Stimulated activated CD4-positive, alpha-beta T cell treated with anti-CD3 and anti-CD28 coated beads, Interleukin-2, amount 100 ng/mL, for 24 hours (primary cell): ENCODE measurements around the gene SYNE2.
"Not testable (repeated sequence)": the region's sequence is repeated elsewhere in the genome, so short reads cannot be mapped to it uniquely, and the experiment has no call there.

Experiments used
- DNase-seq, 2 donors: peaks; one replicate each; pipeline ENCODE4 v3.0.0-alpha.2; 2020

Gene SYNE2

DNA sequence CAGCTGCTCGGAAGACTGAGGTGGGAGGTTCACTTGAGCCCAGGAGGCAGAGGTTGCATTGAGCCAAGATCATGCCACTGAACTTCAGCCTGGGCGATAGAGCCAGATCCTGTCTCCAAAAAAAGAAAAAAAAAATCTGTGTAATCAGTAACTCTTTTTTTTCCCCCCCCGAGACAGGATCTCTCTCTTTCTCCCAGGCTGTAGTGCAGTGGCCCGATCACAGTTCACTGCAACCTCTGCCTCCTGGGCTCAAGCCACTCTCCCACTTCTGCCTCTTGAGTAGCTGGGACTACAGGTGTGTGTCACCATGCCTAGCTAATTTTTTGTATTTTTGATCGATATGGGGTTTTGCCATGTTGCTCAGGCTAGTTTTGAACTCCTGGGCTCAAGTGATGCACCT is 113.6 kb downstream of the SYNE2 start:
- DNase-seq: no peak

DNA sequence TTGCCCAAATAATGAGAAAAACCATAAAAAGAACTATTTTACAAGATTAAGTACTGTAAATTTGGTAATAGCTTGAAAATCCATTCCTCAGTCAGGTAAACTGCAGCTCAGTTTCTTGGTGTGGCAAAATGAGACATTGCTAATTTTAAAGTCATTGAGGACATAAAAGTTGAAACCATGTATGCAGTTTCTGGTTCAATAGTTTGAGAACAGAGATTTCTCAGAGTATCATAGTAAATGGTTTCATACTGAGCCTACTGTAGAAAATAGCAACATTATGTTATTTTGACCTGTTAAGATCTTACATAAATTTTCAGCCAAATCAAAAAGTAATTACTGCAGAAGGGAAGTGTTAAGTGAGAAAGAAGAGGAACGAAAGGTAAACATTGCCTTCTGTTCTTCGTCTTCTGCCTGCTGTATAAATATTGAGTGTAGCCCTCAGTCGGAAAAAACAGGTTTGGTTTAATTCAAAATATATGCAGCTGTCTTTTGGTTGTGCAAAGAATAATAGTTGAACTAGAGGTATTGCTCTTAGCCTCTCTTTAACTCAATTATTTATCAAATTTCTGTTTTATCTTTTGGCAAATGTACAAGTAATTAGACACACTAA is 119.6 kb downstream of the SYNE2 start:
- no peak for DNase-seq

DNA sequence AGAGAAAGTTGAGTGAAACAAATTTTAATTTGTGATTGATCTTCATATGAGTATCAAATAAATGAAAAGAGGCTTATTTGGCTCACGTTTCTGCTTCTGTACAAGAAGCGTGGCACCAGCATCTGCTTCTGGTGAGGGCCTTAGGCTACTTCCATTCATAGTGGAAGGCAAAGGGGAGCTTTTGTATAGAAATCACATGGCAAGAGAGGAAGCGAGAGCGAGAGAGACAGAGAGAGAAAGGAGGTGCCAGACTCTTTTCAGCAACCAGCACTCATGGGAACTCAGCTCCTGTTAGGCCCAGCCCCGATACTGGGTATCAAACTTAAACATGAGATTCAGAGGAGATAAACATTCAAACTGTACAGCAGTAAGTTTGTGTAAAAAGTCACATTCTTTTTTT is 121.4 kb downstream of the SYNE2 start:
- no peak for DNase-seq

GRCh38 chr14:63981569-63981968 is 128.8 kb downstream of the SYNE2 start:
- no peak for DNase-seq

DNA sequence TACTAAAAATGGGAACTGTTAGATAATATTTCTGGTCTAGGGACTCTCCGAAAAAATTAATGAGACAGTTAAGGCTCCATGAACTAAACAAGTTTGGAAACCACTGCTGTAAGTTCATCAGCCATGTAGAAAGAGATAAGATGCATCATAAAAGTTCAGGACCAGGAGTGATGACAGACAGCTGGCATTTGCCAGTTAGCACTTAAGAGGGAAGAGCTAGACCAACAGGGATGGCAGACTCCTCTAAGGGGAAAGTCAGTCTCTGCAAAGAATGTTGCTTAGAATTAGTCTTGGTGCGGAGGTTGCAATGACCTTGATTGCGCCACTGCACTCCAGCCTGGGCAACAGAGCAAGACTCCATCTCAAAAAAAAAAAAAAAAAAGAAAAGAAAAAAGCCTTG is 129.4 kb downstream of the SYNE2 start:
- DNase-seq: no peak

GRCh38 chr14:63982629-63983028 is 129.8 kb downstream of the SYNE2 start:
- DNase-seq: no peak

DNA sequence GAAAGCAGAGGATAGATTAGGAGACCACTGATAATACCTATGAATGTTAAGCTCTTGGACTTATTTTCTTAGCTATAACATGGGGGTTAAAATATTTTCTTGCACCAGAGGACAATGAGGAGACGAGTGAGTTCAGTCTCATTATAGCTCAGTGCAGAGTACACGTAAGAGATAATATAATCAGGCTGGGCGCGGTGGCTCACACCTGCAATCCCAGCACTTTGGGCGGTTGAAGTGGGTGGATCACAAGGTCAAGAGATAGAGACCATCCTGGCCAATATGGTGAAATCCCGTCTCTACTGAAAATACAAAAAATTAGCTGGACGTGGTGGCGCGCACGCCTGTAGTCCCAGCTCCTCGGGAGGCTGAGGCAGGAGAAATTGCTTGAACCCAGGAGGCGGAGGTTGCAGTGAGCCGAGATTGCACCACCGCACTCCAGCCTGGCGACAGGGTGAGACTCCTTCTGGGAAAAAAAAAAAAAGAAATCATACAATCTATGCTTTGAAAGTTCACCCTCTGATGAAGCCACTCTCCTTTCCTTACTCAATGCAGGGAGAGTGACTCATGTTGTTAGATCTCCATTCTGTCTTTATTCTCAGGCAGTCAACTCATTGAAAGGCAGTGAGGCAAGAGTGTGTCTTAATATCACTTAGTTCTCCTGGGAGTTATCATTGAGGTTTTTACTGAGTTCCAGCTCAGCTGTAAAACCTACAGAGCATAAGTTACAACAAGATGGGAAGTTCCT is 134.2 kb downstream of the SYNE2 start:
- DNase-seq: no peak

DNA sequence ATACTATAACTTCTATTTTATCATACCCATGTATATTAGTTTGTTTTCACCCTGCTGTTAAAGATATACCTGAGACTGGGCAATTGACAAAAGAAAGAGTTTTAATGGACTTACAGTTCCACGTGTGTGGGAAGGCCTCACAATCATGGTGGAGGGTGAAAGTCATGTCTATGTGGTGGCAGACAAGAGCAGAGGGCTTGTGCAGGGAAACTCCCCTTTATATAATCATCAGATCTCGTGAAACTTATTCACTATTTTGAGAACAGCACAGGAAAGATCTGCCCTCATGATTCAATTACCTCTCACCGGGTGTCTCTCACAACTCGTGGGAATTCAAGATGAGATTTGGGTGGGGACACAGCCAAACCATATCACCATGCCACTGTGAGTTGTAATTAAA is 135.8 kb downstream of the SYNE2 start:
- DNase-seq: no peak

GRCh38 chr14:63991833-63992232 is 139.0 kb downstream of the SYNE2 start:
- no peak for DNase-seq

GRCh38 chr14:63992858-63993257 is 140.1 kb downstream of the SYNE2 start:
- no peak for DNase-seq

DNA sequence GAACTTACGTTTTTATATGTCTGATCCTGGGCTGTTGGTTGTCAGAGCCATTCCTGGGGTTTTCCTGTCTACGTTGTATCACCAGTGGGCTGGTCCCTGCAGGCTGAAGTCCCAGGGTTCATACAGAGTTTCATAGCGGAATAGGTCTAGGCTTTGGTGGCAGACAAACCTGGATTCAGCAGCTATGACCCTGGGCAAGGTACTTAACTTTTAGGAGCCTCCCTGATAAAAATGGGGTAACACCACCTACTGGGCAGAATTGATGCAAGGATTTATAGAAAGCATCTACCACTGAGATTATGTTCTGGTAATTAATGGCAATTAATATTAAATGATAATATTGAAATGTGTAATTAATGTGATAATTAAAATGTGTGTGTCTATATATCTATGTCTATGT is 141.2 kb downstream of the SYNE2 start:
- no peak for DNase-seq

GRCh38 chr14:63995285-63995684 is 142.5 kb downstream of the SYNE2 start:
- no peak for DNase-seq

- DNase-seq: no peak
Observed at GRCh38 chr14:63996016-63996415, 143.2 kb downstream of the SYNE2 start.

DNA sequence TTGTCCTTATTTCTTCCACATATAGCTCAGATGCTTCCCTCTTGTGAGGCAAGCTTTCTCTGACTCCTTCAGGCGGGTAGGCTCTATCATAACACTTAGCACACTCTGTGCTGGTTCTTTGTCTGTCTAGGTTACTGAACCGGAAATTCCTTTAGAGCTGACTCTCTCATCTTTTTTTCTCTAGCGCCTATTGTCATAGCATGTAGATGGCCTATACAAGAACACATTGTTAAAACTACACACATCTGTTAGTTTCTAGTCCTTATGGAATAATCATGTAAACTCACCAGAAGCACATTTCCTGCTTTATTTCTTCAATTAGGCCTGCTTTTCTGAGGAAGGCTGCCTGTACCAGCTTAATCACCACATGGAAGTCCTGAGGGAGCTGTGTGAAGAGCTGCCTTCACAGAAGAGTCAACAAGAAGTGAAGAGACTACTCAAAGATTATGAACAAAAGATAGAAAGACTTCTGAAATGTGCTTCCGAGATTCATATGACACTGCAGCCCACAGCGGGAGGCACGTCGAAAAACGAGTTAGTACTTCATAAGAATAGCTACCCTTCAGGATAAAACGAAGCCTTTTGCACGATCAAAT is 143.9 kb downstream of the SYNE2 start:
- no peak for DNase-seq

DNA sequence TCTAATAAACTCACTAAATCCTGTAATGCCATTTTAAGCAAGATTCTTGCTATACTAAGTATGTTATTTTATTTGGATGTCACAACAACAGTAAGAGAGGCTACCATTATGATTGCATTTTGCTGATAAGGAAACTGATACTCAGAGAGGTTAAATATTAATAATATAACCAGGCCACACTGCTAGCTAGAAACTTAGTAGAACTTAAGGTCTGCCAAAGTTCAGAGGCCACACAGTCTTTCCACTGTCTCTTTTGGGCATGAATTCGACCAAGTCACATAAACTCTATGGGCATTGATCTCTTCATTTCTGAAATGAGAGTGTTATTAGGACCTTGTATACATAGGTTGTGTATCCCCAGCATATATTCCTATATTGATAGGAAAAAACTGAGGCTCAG is 147.9 kb downstream of the SYNE2 start:
- DNase-seq: no peak

DNA sequence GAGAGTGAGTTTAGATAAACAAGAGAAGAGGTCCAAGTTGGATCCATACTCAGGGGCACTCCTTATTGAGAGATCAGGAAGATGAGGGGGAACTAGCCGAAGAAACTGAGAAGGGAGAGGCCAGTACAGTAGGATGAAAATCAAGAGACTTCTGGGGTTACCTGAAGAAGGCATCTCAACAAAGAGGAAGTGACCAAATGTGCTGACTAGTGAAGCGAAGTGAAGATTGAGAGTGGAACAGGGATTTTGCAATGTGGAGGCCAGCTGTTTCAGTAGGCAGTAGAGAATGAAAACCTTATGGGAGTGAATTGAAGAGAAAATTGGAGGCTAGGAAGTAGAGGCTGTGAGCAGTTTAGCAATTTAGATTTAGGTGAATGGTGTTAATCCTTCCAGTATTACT is 153.0 kb downstream of the SYNE2 start:
- DNase-seq: no peak

GRCh38 chr14:64008016-64008415 is 155.2 kb downstream of the SYNE2 start:
- no peak for DNase-seq

DNA sequence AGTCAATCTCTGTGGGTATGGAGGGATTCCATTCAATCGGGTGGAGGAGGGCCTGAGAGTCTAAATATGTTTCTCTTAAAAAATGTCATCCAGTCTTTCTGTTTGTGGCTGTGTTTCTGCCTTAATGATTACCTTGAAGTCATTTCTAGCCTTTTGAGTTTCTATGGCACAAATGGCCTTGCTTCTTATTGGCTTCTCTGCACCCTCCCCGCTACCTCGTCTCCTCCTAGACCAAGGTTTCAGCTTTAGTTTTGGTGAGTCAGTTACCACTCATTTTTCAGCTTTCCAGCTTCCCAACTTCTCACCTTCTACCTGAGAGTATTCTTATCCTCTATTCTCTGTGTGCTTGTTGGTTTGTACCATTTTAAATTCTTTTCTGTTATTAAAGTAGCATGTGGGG is 159.2 kb downstream of the SYNE2 start:
- DNase-seq: no peak

GRCh38 chr14:64012720-64013119 is 159.9 kb downstream of the SYNE2 start:
- no peak for DNase-seq

GRCh38 chr14:64025479-64025878 is 172.7 kb downstream of the SYNE2 start:
- no peak for DNase-seq

GRCh38 chr14:64026600-64026999 is 173.8 kb downstream of the SYNE2 start:
- DNase-seq: no peak

GRCh38 chr14:64035143-64035542 is 182.3 kb downstream of the SYNE2 start:
- DNase-seq: no peak

DNA sequence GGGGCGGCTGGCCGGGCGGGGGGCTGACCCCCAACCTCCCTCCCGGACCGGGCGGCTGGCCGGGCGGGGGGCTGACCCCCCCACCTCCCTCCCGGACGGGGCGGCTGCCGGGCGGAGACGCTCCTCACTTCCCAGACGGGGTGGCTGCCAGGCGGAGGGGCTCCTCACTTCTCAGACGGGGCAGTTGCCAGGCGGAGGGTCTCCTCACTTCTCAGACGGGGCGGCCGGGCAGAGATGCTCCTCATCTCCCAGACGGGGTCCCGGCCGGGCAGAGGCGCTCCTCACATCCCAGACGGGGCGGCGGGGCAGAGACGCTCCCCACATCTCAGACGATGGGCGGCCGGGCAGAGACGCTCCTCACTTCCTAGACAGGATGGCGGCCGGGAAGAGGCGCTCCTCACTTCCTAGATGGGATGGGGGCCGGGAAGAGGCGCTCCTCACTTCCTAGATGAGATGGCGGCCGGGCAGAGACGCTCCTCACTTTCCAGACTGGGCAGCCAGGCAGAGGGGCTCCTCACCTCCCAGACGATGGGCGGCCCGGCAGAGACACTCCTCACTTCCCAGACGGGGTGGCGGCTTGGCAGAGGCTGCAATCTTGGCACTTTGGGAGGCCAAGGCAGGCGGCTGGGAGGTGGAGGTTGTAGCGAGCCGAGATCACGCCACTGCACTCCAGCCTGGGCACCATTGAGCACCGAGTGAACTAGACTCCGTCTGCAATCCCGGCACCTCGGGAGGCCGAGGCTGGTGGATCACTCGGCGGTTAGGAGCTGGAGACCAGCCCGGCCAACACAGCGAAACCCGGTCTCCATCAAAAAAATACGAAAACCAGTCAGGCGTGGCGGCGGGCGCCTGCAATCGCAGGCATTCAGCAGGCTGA is 185.3 kb downstream of the SYNE2 start:
- DNase-seq: not testable (repeated sequence)
